GM10847 (cell line): ENCODE data around the gene TRAPPC11.

Experiments used
- POLR2A ChIP-seq: IDR thresholded peaks from 2 replicates; pipeline ENCODE4 v1.6.1; 2011; ENCODE audit not compliant: insufficient read length; ENCODE audit errors: extremely low read depth

TRAPPC11 gene

GRCh38 chr4:183728223-183729068 is 69.4 kb downstream of the TRAPPC11 start:
- no peak for TF ChIP-seq POLR2A

- TF ChIP-seq POLR2A = no peak
These were observed 69.9 kb downstream of the TRAPPC11 start for GRCh38 chr4:183729069-183729406.

DNA sequence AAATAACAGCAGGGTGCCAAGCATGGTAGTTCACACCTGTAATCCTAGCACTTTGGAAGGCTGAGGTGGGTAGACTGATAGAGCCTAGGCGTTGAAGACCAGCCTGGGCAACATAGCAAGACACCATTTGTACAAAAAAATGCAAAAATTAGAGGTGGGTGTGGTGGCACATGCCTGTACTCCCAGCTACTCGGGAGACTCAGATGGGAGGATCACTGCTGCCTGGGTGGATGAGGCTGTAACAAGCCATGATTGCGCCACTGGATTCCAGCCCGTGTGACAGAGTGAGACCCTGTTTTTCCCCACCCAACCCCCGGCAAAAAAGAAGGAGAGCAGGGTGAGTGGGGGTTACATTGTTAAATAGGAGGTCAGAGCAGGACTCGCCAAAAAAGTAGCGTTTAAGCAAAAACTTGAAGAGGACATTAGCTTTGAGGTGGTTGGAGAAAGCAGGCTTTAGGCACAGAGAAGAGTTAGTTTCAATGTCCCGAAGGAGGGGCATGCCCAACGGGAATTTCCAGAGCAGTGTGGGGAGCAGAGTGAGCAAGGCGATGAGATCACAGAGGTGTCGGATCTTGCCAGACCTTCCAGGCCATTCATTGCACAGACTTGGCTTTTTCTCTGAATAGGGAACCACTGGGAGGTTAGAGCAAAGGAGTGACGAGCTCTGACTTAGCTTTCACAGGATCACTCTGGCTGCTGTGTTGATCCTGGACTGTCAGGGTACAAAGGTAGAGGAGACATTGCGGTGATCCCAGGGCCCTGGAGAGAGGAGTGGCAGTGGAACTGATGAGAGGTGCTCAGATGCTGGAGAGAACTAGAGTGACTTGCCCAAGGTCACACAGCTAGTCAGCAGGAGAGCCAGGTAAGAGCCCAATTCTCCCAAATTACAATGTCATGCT is 70.6 kb downstream of the TRAPPC11 start:
- no peak for TF ChIP-seq POLR2A

DNA sequence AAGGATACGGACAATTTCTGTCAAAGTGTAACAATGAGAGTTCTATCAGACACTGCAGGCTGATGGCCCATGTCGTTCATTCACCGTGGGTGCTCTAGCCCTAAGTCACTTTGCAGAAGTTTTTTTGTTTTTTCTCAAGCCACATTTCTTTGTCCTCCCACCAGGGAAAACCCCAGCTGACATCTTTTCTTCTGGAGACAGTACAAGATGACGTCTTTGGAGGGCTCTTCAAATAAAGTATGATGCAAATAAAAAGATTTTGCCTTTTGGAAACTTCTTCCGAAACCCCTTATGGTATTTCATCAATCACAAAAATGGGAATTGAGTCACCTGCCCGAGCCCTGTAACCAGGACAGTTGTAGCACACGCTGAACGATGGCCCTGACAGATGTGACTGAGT is 73.2 kb downstream of the TRAPPC11 start:
- no peak for TF ChIP-seq POLR2A

DNA sequence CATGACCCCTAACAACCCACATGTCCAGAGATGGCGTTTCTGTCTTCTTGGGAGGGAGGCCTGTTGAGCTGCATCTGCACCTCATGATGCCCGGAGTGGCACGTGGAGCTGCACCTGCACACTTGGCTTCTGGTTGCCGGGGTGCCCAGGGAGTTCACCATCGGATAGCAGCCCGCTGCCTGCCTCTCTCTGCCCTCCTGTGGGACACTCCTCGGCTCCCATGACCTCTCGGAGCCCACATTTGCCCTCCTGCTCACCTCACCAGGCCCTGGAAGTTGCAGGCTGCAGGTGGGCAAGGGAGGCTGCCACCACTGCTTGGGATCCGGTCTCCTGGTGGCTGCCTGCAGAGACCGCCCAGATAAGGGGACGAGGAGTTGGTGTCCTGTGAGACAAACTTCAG is 74.1 kb downstream of the TRAPPC11 start:
- TF ChIP-seq POLR2A = no peak

DNA sequence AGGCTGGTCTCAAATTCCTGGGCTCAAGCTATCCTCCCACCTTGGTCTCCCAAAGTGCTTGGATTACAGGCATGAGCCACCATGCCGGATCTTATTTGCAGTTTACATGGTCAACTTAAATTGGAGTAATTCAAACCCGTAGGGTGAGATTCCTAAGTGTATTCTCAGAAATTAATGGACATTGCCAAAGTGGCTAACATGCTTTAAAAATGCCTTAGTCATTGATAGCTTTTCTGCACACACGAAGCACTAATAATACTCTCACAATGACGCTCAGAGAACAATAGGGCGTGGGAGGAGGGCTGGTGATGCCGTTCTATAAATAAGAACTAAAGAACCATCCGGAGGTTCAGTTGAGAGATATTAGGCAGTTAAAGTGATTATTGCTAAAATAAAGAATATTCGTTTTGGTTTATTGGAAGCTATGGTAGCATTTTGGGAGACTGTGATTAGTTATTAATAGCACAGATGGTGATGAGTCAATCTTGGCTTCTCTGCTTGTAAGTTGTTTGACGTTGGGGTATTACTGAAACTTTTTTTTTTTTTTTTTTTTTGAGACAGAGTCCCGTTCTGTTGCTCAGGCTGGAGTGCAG is 79.1 kb downstream of the TRAPPC11 start:
- no peak for TF ChIP-seq POLR2A

DNA sequence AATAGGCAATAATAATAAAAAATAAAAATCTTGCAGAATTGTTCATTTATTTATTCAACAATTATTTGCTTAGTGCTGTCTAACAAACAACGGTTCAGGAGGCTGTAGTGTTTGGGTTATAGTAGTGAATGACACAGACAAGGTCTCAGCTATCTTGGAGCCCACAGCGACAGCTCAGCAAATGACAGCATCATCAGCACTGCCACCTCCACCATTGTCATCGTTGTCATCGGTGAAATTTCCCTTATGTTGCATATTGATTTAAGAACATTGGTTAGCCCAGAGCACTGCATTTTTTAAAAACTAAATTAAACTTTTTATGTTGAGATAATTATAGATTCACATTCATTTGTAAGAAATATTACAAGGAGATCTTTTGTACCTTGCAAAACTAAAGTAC is 79.9 kb downstream of the TRAPPC11 start:
- no peak for TF ChIP-seq POLR2A

GRCh38 chr4:183746305-183747229 is 87.5 kb downstream of the TRAPPC11 start:
- TF ChIP-seq POLR2A = no peak

DNA sequence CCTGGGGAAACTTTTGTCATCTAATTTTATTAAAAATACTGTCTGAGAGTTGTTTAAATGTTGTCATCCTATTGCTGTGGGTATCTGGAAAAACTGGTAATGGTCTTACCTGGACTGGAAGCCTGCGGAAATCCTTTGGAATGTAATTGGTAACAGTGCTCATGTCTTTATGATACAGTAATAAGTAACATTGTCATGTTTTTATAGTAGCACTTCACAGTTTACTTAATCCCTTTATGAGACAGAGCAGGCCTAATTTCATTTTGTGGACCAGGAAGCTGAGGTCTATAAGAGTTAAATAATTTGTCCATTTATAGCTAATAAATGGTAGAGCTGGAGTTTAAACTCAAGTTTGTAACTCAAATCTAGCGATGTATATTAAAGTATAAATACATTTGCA is 88.3 kb downstream of the TRAPPC11 start:
- TF ChIP-seq POLR2A = no peak

GRCh38 chr4:183747931-183748670 is 89.0 kb downstream of the TRAPPC11 start:
- no peak for TF ChIP-seq POLR2A

DNA sequence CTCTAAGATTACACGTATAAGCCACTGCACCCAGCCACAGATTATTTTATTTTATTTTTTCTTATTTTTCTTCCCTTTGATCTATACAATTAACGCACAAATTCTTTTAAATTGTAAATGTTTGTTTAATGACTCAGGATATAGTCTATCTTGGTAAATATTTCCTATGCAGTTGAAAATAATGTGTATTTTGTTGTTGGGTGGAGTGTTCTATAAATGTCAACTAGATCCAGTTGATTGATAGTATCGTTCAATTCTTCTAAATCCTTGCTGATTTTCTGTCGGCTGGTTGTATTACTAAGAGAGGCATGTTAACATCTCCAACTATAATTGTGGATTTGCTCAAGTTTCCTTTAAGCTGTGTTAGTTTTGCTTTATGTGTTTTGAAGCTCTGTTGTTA is 92.0 kb downstream of the TRAPPC11 start:
- no peak for TF ChIP-seq POLR2A

GRCh38 chr4:183755596-183755995 is 96.5 kb downstream of the TRAPPC11 start:
- TF ChIP-seq POLR2A = no peak

GRCh38 chr4:183757060-183757459 is 98.0 kb downstream of the TRAPPC11 start:
- TF ChIP-seq POLR2A = no peak
